Measurements from ENCODE around the gene TANC1. TPM values are rescaled to one million over a fixed set of nuclear protein-coding genes. Genes with fewer than 3 reads are reported as not detected.

Gene TANC1
- total RNA-seq, 1 donor: 74.7 TPM

DNA sequence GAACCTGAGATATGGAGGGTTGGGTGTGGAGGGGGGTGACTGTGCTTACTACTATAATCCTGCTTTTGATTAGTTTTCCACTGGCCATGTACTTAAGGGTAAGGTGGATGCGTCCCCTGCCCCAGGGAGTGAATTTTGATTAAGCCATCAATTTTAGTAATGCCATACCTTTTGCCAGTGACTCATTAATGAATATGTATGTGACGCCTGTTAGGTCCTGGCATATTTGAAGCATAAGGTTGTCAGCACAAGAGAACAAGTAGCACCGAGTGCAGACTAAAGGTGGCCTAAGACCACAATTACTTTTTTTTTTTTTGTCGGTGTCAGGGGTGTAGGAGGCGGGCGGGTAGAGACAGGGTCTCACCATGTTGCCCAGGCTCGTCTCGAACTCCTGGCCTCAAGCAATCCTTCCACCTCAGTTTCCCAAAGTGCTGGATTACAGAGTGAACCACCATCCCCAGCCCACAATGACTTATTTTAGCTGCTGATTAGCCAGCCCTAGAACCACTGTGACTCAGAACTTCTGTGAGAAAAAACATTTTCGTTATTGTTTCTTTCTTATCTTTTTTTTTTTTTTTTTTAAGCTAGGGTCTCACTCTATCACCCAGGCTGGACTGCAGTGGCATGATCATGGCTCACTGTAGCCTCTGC, 7.0 kb downstream of the TANC1 start:
- H3K4me3 ChIP-seq (ENCODE audit: low read depth, low read length): no peak overlapping the region
- no peak for TF ChIP-seq CTCF (IDR thresholded peaks at IDR 0.05; ENCODE audit: insufficient read depth, low read depth, low read length)
- no peak for DNase-seq (ENCODE audit: low read depth)

DNA sequence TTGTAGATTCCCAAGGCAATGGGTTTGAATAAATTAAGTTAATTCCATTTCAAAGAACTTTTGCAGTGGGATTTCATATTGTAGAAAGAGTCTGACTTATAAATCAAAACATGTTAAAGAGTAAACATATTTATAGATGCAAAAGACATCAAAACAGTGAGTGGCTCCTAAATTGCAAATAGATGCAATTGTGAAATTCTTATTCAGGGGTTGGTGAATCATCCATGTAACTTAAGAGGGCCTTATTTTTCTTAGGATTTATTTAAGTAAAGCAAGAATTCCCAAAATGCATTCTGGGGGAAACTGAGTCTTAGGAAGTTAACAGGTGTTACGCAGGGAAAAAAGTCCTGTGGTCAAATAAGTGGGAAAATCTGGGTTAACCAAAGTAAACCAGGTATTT, 11.3 kb downstream of the TANC1 start:
- DNase-seq (ENCODE audit: low read depth): peak; percentile 46

DNA sequence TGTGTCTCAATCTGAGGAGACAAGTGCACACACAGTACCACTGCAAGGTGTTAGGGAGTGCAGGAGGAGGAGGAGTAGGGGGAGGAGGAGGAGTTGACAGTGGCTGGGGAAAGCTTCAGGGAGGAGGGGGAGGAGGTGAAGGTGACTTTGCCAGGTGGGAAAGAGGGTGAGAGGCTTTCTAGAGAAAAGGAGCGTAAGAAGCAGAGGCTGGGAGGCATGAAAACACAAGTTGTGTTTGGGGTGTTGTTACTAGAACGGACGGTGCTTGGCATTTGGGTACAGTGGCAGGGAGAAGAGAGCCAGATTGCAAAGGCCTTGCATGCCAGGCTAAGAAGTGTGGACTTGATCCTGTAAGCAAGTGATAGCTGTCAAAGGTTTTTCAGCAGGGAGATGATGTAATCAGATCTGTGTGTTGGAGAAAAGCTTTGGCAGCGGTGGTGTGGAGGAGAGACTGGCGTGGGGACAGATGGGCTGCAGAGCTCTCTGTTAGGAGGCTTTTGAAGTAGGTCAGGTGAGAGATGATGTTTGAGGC, 16.2 kb downstream of the TANC1 start:
- TF ChIP-seq CTCF (IDR thresholded peaks at IDR 0.05; ENCODE audit: insufficient read depth, low read depth, low read length): no peak
- no peak overlapping the region for H3K4me3 ChIP-seq (ENCODE audit: low read depth, low read length)
- DNase-seq (ENCODE audit: low read depth): peak; percentile 15

More for the DNA sequence above, 11.3 kb downstream of the TANC1 start:
- no peak overlapping the region for H3K4me3 ChIP-seq (ENCODE audit: low read depth, low read length)
- no peak for TF ChIP-seq CTCF (IDR thresholded peaks at IDR 0.05; ENCODE audit: insufficient read depth, low read depth, low read length)

- no peak overlapping the region for H3K4me3 ChIP-seq (ENCODE audit: low read depth, low read length)
- no peak for TF ChIP-seq CTCF (IDR thresholded peaks at IDR 0.05; ENCODE audit: insufficient read depth, low read depth, low read length)
- DNase-seq (ENCODE audit: low read depth): no peak
Observed at GRCh38 chr2:158988501-158988900, 20.1 kb downstream of the TANC1 start.

GRCh38 chr2:158989165-158989564, 20.7 kb downstream of the TANC1 start:
- no peak for TF ChIP-seq CTCF (IDR thresholded peaks at IDR 0.05; ENCODE audit: insufficient read depth, low read depth, low read length)
- no peak overlapping the region for H3K4me3 ChIP-seq (ENCODE audit: low read depth, low read length)
- no peak for DNase-seq (ENCODE audit: low read depth)

GRCh38 chr2:158990397-158991214, 22.2 kb downstream of the TANC1 start:
- TF ChIP-seq CTCF (IDR thresholded peaks at IDR 0.05; ENCODE audit: insufficient read depth, low read depth, low read length): no peak
- DNase-seq (ENCODE audit: low read depth): peak; percentile 86

More at GRCh38 chr2:158990397-158991214, 22.2 kb downstream of the TANC1 start:
- no peak overlapping the region for H3K4me3 ChIP-seq (ENCODE audit: low read depth, low read length)
